GM21737 (cell line): ENCODE measurements around the gene SPATA31A7.
"Not testable (repeated sequence)": the region's sequence is repeated elsewhere in the genome, so short reads cannot be mapped to it uniquely, and the experiment has no call there.

Source experiments
- ATAC-seq: cut with Tn5 transposase; IDR thresholded peaks from one replicate; pipeline ENCODE4 v1.9.1; 2021; ENCODE audit warnings: mild to moderate bottlenecking, moderate library complexity; ENCODE audit not compliant: unreplicated experiment

The SPATA31A7 gene

DNA sequence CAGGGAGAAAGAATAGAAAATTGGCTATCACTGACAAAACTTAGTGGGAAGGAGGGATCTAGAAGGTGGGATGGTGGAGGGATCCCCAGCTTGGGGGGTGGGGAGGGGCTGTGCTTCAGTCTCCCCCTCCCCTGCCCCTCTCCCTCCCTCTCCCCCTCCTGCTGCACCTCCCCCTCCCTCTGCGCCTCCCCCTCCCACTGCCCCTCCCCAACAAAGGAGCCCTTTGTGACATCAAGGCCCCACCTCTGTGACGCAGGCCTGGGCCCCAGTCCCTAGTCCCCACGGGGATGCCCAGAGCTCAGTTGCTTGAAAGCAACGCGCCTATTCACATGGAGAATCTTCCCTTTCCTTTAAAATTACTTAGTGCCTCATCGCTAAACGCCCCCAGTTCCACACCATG, at the start of gene SPATA31A7:
Gene SPATA31A7 (plus strand): TSS at position 301 of the 400 bp plus-strand sequence. CDS start 29 bp downstream, at position 330.
- ATAC-seq = not testable (repeated sequence)

DNA sequence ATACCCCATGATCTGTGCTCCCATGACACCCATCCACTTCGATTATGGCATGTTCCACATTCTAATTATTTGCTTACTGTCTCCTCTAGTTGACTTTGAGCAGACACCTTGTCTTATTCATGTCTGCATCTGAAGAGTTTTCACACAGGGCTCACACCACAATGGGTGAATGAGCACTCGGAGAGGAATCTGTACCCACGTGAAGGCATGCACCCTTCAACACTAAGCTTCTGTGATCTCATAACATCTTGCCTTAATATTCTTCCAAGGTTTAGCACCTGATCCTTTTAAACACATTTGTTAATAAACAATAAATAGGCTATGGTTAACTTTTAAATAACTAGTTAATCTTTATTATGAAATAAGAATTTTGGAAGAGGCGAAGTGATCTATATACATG, 36.6 kb downstream of the SPATA31A7 start:
- not testable (repeated sequence) for ATAC-seq
